ENCODE data around the gene YTHDC1.

The YTHDC1 gene

DNA sequence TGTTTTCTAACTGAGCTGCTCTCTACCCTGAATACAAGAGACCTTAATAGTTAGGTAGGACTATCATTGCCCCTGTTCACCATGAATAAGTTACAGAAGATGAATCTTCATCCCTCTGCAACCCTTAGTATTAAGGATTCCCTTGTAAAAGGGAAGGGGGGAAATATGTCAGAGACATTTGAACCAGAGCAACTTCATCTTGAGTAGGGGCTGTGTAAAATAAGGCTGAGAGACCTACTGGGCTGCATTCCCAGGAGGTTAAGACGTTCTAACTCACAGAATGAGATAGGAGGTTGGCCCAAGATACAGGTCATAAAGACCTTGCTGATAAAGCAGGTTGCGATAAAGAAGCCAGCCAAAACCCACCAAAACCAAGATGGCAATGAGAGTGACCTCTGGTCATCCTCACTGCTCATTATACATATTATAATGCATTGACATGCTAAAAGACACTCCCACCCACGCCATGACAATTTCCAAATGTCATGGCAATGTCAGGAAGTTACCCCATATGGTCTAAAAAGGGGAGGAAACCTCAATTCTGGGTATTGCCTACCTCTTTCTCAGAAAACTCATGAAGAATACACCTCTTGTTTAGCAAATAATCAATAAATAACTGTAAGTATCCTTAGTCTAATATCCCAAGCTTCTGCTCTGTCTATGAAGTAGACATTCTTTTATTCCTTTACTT, 84.9 kb downstream of the YTHDC1 start:
- Histone ChIP-seq H4K20me1 (ENCODE audit: insufficient read depth, low read length) (no peaks in the 10 kb centered on the region), H3K4me2 (ENCODE audit: low read depth, low read length) (no peak overlapping the region), H3K36me3 (replicated peaks; ENCODE audit: insufficient read depth, low read length) (no peaks in the 10 kb centered on the region), H3K27ac (ENCODE audit: low read length) (no peak overlapping the region), H3K9me3 (replicated peaks; ENCODE audit: insufficient read depth, low read length) (no peaks in the 10 kb centered on the region), H3K9ac (ENCODE audit: low read length) (no peak overlapping the region), H2AFZ (ENCODE audit: low read length) (no peak overlapping the region), H3K9me2 (replicated peaks; ENCODE audit: insufficient read depth, low read length) (no peaks in the 10 kb centered on the region), H3K79me2 (ENCODE audit: low read length) (no peaks in the 10 kb centered on the region), H3K4me3 (ENCODE audit: low read length) (no peak overlapping the region), H3F3A (ENCODE audit: insufficient read depth, low read length) (no peaks in the 10 kb centered on the region), H3K27me3 (replicated peaks; ENCODE audit: insufficient read depth, low read length) (no peaks in the 10 kb centered on the region), H3K4me1 (ENCODE audit: low read length) (no peaks in the 10 kb centered on the region)
- TF ChIP-seq EZH2 (optimal IDR thresholded peaks at IDR 0.05; ENCODE audit: low read depth, low read length) (no peak), EZH2phosphoT487 (IDR thresholded peaks at IDR 0.05; ENCODE audit: low read length) (no peak)
- TF ChIP-seq, protein P1, sequence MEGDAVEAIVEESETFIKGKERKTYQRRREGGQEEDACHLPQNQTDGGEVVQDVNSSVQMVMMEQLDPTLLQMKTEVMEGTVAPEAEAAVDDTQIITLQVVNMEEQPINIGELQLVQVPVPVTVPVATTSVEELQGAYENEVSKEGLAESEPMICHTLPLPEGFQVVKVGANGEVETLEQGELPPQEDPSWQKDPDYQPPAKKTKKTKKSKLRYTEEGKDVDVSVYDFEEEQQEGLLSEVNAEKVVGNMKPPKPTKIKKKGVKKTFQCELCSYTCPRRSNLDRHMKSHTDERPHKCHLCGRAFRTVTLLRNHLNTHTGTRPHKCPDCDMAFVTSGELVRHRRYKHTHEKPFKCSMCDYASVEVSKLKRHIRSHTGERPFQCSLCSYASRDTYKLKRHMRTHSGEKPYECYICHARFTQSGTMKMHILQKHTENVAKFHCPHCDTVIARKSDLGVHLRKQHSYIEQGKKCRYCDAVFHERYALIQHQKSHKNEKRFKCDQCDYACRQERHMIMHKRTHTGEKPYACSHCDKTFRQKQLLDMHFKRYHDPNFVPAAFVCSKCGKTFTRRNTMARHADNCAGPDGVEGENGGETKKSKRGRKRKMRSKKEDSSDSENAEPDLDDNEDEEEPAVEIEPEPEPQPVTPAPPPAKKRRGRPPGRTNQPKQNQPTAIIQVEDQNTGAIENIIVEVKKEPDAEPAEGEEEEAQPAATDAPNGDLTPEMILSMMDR (IDR thresholded peaks at IDR 0.05; ENCODE audit: low read length), result no peak
- DNase-seq, result no peak

Measured in MM.1S (cell line).